ENCODE data around the gene RNGTT. TPM values are rescaled to one million over a fixed set of nuclear protein-coding genes. Genes with fewer than 3 reads are reported as not detected.

Gene RNGTT
- polyA plus RNA-seq, 1 donor (not counting 4 experiments of a cell fraction or from before 2014, with no cell fraction given), result 9.7 TPM

DNA sequence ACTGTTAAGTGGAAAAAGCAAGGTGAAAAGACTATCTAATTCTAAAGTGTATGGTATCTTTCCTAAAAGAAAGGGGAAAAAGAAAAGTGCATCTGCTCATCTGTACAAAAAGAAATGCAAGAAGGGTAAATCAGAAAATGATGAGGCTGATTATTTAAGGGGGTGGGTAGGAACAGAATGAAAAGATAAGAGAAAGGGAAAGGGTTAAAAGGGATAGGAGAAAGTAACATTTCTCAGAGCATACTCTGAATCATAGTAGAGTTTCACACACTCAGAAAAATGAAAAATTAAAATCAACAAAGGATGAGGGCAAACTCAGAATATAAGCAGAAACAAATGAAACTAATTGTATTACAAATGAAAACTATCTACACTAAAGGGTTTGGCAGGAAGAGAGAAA, 79.1 kb downstream of the RNGTT start:
- no peaks in the 10 kb centered on the region for H4K20me1 ChIP-seq (ENCODE audit: control insufficient read depth, extremely low read depth, insufficient read depth, low read length)
- dilution Hi-C loops (cut with MboI; ENCODE audit: extremely low pct_ligation_motif_present, low sequenced_read_pairs), result no loop called here
- no peak overlapping the region for H3K9ac ChIP-seq (ENCODE audit: control insufficient read depth, extremely low read depth, insufficient read depth, low read length)
- no peak overlapping the region for H3K4me3 ChIP-seq (ENCODE audit: control insufficient read depth in 2 of 3, extremely low read depth in 1 of 3, insufficient read depth in 2 of 3, low read depth in 1 of 3, low read length in 3 of 3)
- H3K36me3 ChIP-seq (ENCODE audit: control insufficient read depth in 2 of 2, extremely low read depth in 1 of 2, insufficient read depth in 2 of 2, low read length in 2 of 2), result peaks cover 0 to 3% of the 10 kb centered on the region in 2 experiments
- no peaks in the 10 kb centered on the region for H3K79me2 ChIP-seq (ENCODE audit: control insufficient read depth, insufficient read depth, low read length)
- no peak overlapping the region for H3K27ac ChIP-seq (ENCODE audit: control insufficient read depth, insufficient read depth, low read length)
- H3K9me3 ChIP-seq (ENCODE audit: control insufficient read depth, low read depth, low read length), result no peaks in the 10 kb centered on the region
- no peaks in the 10 kb centered on the region for H3K4me1 ChIP-seq (ENCODE audit: control insufficient read depth, extremely low read depth, insufficient read depth, low read length)
- FAIRE-seq (no peak), DNase-seq (ENCODE audit: low read depth, low spot score) (no peak)
- no peak overlapping the region for H3K4me2 ChIP-seq (ENCODE audit: control insufficient read depth, extremely low read depth, insufficient read depth, low read depth, low read length)
- TF ChIP-seq EZH2 (IDR thresholded peaks at IDR 0.05; ENCODE audit: low read length), result no peak
- TF ChIP-seq, protein P1, sequence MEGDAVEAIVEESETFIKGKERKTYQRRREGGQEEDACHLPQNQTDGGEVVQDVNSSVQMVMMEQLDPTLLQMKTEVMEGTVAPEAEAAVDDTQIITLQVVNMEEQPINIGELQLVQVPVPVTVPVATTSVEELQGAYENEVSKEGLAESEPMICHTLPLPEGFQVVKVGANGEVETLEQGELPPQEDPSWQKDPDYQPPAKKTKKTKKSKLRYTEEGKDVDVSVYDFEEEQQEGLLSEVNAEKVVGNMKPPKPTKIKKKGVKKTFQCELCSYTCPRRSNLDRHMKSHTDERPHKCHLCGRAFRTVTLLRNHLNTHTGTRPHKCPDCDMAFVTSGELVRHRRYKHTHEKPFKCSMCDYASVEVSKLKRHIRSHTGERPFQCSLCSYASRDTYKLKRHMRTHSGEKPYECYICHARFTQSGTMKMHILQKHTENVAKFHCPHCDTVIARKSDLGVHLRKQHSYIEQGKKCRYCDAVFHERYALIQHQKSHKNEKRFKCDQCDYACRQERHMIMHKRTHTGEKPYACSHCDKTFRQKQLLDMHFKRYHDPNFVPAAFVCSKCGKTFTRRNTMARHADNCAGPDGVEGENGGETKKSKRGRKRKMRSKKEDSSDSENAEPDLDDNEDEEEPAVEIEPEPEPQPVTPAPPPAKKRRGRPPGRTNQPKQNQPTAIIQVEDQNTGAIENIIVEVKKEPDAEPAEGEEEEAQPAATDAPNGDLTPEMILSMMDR (optimal IDR thresholded peaks at IDR 0.05 in 1 of 3, IDR thresholded peaks at IDR 0.05 in 1 of 3, conservative IDR thresholded peaks at IDR 0.05 in 1 of 3; ENCODE audit: extremely low read depth in 1 of 3, insufficient read depth in 2 of 3, low read length in 3 of 3), result no peak
- H3K9me1 ChIP-seq (ENCODE audit: control insufficient read depth, extremely low read depth, insufficient read depth, low read length), result no peaks in the 10 kb centered on the region
- H2AFZ ChIP-seq (ENCODE audit: control insufficient read depth, low read length), result no peak overlapping the region
- H3K27me3 ChIP-seq (ENCODE audit: control insufficient read depth, extremely low read depth, insufficient read depth, low read length), result no peaks in the 10 kb centered on the region

GRCh38 chr6:88882536-88882935, 80.9 kb downstream of the RNGTT start:
- H3K36me3 ChIP-seq (ENCODE audit: control insufficient read depth in 2 of 2, extremely low read depth in 1 of 2, insufficient read depth in 2 of 2, low read length in 2 of 2), result peaks cover 0 to 3% of the 10 kb centered on the region in 2 experiments
- no peak overlapping the region for H3K27ac ChIP-seq (ENCODE audit: control insufficient read depth, insufficient read depth, low read length)
- dilution Hi-C loops (cut with MboI; ENCODE audit: extremely low pct_ligation_motif_present, low sequenced_read_pairs), result no loop called here
- H3K27me3 ChIP-seq (ENCODE audit: control insufficient read depth, extremely low read depth, insufficient read depth, low read length), result no peaks in the 10 kb centered on the region
- no peak overlapping the region for H2AFZ ChIP-seq (ENCODE audit: control insufficient read depth, low read length)
- H3K79me2 ChIP-seq (ENCODE audit: control insufficient read depth, insufficient read depth, low read length), result no peaks in the 10 kb centered on the region
- DNase-seq (ENCODE audit: low read depth, low spot score) (no peak), FAIRE-seq (no peak)
- H3K9me1 ChIP-seq (ENCODE audit: control insufficient read depth, extremely low read depth, insufficient read depth, low read length), result no peaks in the 10 kb centered on the region
- no peak overlapping the region for H3K4me3 ChIP-seq (ENCODE audit: control insufficient read depth in 2 of 3, extremely low read depth in 1 of 3, insufficient read depth in 2 of 3, low read depth in 1 of 3, low read length in 3 of 3)
- no peak overlapping the region for H3K4me2 ChIP-seq (ENCODE audit: control insufficient read depth, extremely low read depth, insufficient read depth, low read depth, low read length)
- TF ChIP-seq EZH2 (IDR thresholded peaks at IDR 0.05; ENCODE audit: low read length), result no peak
- TF ChIP-seq, protein P1 (optimal IDR thresholded peaks at IDR 0.05 in 1 of 3, IDR thresholded peaks at IDR 0.05 in 1 of 3, conservative IDR thresholded peaks at IDR 0.05 in 1 of 3; ENCODE audit: extremely low read depth in 1 of 3, insufficient read depth in 2 of 3, low read length in 3 of 3), result no peak
- no peaks in the 10 kb centered on the region for H3K9me3 ChIP-seq (ENCODE audit: control insufficient read depth, low read depth, low read length)
- no peak overlapping the region for H3K9ac ChIP-seq (ENCODE audit: control insufficient read depth, extremely low read depth, insufficient read depth, low read length)
- H3K4me1 ChIP-seq (ENCODE audit: control insufficient read depth, extremely low read depth, insufficient read depth, low read length), result no peaks in the 10 kb centered on the region
- H4K20me1 ChIP-seq (ENCODE audit: control insufficient read depth, extremely low read depth, insufficient read depth, low read length), result no peaks in the 10 kb centered on the region
